Measurements from ENCODE around the gene BCAS3. TPM values are rescaled to one million over a fixed set of nuclear protein-coding genes. Genes with fewer than 3 reads are reported as not detected.
"Not testable (repeated sequence)": the region's sequence is repeated elsewhere in the genome, so short reads cannot be mapped to it uniquely, and the experiment has no call there.

The BCAS3 gene
- total RNA-seq, 1 donor from 2014 or later: 17.1 TPM

DNA sequence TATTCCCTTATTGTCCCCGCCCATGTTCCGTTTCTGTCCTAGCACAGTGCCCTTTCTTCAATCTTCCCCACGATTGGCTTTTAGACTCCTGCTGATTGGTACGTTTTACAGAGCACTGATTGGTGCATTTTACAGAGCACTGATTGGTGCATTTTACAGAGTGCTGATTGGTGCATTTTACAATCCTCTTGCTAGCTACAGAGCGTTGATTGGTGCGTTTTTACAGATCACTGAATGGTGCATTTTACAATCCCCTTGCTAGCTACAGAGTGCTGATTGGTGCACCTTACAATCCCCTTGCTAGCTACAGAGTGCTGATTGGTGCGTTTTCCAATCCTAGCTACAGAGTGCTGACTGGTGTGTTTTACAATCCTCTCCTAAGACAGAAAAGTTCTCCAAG is 3.0 kb upstream of the BCAS3 start:
- not testable (repeated sequence) for DNase-seq (ENCODE audit: low read depth, low spot score)

DNA sequence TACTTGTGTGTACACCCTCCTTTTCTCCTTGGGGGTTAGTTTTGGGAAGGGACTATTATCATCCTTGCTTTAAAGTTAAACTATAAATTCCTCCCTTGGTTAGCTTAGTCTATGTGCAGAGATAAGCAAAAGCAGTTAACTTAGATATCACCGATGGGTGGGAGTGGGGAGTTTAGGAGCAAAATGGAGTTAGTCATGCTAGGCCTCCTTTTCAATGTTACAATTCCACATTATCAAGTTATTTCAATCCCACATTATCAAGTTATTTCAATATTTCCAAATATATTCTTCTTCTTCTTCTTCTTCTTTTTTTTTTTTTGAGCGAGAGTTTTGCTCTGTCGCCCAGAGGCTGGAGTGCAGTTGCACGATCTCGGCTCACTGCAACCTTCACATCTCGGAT is 1.7 kb upstream of the BCAS3 start:
- DNase-seq (ENCODE audit: low read depth, low spot score): no peak

DNA sequence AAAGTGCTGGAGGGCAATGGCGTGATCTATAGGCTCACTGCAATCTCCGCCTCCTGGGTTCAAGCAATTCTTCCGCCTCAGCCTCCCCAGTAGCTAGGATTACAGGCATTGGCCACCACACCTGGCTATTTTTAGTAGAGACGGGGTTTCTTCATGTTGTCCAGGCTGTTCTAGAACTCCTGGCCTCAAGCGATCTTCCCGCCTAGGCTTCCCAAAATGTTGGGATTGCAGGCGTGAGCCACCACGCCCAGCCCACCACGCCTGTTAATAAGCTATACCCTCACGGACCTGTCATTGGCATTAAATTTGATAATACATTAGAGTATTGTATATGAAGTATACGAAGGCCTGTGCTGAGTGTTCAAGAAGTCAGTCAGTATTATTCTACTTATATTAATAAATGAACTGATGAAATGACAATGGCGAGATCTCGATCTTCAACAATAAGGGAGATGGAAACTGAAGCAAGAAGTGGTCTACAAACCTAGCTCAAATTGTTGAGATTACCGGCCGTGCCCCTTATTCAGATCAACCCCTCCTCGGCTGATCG is 818 bp upstream of the BCAS3 start:
- DNase-seq (ENCODE audit: low read depth, low spot score): no peak

DNA sequence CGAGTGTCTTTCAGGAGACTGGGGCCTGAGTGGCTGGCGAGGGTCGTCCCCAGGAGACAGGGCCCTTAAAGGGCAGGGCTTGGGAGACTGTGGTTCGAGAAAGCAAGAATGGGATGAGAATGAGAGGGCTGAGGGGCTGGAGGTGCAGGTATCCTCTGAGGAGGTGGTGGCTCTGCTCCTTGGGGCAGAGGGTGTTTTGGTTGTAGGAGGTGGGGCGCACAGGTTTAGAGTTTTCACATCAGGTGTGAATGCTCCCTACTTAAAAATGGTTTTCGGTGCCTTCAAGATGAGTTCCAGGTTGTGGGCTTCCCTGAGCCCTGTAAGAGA is 430 bp downstream of the BCAS3 start:
- DNase-seq (ENCODE audit: low read depth, low spot score): no peak

DNA sequence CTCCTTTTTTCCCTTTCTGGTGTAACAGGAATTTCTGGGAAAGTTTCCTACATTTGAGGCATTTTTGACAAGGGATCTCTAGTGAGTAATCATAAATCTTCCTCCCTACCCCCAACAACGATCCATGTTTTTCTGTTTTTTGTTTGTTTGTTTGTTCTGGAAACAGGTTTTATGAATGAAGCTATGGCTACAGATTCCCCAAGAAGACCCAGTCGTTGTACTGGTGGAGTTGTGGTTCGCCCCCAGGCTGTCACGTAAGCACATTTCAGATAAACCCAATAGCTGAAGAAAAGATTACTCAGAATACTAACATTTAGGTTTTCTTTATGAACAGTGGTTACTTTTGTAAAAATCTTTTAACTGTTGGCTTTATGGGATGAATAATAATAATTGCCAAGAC is 1.6 kb downstream of the BCAS3 start:
- no peak for DNase-seq (ENCODE audit: low read depth, low spot score)

DNA sequence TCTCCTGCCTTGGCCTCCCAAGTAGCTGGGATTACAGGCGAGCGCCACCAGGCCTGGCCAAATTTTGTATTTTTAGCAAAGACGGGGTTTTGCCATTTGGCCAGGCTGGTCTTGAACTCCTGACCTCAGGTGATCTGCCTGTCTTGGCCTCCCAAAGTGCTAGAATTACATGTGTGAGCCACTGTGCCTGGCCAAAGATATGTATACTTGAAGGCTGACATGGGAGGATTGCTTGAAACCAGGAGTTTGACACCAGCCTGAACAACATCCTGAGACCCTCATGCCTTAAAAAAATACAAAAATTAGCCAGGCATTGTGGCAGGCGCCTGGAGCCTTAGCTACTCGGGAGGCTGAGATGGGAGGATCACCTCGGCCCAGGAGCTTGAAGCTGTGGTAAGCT is 3.1 kb downstream of the BCAS3 start:
- no peak for DNase-seq (ENCODE audit: low read depth, low spot score)

DNA sequence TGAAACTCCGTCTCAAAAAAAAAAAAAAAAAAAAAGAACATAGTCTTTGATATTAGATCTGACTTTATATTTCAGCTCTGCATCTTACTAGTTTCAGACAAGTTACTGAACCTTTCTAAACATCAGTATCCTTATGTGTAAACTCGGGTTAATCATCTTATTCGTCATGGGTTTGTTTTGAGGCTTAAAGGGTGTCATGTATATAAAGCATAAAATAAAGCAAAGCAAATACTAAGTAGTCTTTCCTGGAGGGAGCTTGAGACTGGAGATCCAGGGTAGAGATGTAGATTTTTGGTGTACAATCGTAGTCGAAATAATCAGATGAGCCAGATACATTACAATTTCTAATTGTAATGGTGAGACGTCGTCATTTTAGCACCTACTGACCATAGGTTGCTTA is 7.8 kb downstream of the BCAS3 start:
- DNase-seq (ENCODE audit: low read depth, low spot score): no peak

DNA sequence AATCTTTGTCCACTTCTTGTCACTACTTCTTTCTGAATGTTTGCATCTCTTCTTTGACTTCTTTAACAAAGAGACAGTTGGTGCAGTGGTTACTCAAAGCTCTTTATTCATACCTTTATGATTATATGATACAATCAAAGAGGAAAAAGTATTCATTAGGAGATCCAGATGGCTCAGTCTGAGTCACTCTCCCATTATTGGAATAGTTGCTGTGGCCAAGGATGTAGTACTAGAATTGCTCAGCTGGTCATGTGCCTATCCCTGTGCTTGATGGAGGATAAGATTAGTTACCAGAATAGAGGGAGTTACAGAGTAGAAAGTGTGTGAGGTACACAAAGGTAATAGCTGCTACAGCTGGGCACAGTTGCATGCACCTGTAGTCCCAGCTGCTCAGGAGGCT is 18.3 kb downstream of the BCAS3 start:
- DNase-seq (ENCODE audit: low read depth, low spot score): no peak

DNA sequence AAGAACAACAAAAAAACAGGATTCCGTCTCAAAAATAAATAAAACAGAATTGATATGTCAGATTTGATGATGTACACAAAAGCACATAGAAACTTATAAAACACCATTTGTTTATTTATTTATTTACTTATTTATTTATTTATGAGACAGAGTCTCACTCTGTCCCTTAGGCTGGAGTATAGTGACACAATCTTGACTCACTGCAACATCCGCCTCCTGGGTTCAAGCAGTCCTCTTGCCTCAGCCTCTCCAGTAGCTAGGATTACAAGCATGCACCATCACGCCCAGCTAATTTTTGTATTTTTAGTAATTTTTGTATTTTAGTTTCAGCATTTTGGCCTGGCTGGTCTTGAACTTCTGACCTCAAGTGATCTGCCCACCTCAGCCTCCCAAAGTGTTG is 21.4 kb downstream of the BCAS3 start:
- no peak for DNase-seq (ENCODE audit: low read depth, low spot score)

DNA sequence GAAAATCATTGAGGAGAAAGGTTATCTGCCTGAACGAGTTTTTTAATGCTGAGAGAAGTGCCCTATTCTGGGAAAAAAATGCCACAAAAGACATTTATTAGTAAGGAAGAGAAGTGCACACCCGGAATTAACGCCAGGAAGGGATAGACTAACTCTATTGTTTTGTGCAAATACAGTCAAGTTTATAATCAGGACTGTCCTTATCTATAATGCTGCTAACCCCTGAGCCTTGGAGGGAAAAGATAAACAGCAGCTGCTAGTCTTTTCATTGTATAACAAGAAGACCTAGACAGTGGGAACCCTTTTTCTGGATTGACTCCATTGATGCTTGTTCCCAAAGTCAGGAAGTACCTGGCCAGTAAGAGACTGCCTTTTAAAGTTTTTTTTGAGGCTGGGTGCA is 26.5 kb downstream of the BCAS3 start:
- DNase-seq (ENCODE audit: low read depth, low spot score): peak; percentile 32

DNA sequence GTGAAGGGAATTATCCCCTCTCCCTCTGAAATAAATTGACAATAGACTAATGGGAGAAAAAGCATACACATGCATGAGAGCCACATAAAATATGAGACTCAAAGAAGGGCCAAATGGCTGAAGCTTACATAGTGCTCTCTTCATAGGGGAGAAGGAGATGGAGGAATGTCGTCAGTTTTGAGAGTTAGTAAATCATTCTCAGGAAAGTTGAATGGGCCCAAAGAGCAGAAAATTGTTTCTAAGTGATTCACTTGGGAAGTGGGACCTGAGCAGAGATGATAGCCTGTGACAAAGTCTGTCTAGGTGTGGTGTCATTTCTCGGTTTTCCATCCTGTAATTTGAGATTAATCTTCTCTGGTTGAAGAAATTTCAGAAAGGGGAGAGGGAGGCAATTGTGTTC is 35.0 kb downstream of the BCAS3 start:
- no peak for DNase-seq (ENCODE audit: low read depth, low spot score)

DNA sequence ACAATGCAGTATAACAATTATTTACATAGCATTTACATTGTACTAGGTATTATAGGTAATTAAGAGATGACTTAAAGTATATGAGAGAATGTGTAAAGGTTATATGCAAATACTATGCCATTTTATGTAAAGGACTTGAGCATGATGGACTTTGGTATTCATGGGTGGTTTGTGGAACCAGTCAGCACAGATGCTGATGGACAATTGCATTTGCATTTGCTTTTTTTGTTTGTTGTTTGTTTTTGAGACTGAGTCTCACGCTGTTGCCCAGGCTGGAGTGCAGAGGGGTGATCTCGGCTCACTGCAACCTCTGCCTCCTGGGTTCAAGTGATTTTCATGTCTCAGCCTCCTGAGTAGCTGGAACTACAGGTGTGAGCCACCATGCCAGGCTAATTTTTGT is 36.0 kb downstream of the BCAS3 start:
- DNase-seq (ENCODE audit: low read depth, low spot score): no peak

DNA sequence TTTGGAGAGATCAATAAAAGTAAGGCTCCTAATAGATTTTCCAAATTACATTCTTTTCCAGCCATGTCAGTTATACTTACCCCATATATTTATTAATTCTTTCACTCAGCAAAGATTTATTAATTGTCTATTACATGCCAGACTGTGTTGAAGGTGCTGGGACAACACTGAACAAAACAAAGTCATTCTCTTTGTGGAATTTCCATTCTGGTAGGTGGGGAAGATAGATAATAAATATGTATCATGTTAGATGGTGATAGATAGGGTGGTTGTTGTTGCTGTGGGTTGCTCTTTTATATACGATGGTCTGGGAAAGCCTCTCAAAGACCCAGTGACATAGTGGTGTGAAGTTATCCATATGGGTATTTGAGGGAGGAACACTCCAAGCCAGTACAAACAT is 39.1 kb downstream of the BCAS3 start:
- DNase-seq (ENCODE audit: low read depth, low spot score): no peak

DNA sequence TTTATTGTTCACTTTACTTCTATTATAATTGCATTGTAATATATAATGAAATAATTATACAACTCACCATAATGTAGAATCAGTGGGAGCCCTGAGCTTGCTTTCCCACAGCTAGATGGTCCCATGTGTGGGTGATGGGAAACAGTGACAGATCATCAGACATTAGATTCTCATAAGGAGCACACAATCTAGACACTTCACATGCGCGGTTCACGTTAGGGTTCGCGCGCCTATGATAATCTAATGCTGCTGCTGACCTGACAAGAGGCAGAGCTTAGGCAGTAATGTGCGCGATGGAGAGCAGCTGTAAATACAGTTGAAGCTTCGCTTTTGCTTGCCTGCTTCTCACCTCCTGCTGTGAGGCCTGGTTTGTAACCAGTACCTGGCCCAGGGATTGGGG is 40.2 kb downstream of the BCAS3 start:
- no peak for DNase-seq (ENCODE audit: low read depth, low spot score)

DNA sequence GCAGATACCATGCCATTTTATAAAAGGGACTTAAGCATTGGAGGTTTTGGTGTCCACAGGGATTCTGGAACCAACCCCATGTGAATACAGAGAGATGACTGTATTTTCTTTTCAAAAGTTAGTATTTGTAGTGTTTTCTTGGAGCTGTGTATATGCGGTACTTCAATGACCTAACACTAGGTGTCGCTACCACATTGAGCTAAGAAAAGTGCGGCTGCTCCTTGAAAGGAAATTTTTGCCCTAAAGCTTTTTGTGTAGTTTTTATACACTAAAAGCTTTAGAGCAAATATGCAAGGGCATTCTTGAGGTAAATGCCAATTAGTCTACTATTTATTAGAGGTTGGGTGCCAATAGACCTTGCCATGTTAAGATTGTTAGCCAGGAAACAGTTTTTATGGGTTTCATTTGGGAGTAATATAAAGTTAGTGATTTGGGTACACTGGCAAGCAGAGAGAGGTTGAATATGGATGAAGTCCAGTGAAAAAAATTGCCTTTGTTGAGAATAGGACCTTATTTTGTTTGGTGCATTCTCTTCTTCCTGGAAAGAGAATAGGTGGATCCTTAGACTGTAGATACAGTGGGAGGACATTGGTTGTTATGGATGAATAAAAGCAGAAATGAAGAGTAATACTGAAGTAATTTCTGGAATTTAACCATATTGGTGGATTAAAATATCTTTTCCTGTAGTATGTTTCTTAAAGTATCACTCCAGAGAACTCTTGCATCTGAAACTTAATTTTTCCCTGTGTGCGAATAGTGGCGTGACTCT is 43.3 kb downstream of the BCAS3 start:
- peak; percentile 35 for DNase-seq (ENCODE audit: low read depth, low spot score)

DNA sequence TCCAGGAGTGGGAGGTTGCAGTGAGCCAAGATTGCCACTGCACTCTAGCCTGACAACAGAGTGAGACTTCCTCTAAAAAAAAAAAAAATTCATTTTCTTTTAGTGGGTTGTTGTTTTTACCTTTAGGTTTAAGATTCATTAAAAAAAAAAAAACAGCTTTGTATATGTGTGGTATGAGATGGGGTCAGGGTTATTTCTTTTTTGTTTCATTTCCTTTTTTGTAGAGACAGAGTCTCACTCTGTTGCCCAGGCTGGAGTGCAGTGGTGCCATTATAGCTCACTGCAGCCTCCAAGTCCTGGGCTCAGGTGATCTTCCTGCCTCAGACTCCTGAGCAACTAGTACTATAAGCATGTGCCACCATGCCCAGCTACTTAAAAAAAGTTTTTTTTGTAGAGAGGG is 47.0 kb downstream of the BCAS3 start:
- no peak for DNase-seq (ENCODE audit: low read depth, low spot score)

DNA sequence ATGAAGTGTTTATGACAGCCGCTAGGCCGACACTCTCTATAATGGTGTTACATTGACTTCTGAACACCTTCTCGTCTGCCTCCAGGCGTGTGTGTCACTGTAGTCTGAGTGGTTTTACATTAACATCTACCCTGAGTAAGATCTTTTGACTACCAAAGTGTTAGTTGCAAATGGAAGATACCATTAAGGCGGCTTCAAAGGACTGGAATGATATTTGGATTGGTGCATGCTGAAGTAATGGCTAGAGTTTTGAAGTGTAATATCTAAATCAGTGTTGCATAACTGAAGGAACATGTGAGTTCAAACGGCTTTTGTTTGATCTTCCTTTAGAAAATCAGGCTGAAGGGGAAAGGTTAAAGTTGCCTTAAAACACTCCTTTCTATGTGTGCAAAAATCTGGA is 52.2 kb downstream of the BCAS3 start:
- DNase-seq (ENCODE audit: low read depth, low spot score): no peak

DNA sequence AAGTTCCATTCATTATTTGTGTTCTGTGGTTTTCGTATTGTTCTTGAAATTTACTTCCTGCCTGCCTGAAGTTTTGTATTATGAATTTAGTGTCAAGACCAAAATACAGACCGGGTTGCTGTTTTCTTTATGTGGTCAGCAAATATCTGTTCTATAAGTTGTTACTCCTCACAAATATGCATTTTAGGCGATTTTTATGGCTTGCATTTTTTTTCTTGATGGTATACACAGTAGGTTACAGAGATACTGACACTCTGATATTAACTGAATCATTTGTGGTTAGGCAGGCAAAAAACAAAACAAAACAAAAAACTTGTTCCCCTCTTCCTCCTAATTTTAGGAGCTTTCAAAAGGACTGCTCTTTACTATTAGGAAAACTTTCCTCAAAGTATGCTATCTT is 52.6 kb downstream of the BCAS3 start:
- no peak for DNase-seq (ENCODE audit: low read depth, low spot score)

DNA sequence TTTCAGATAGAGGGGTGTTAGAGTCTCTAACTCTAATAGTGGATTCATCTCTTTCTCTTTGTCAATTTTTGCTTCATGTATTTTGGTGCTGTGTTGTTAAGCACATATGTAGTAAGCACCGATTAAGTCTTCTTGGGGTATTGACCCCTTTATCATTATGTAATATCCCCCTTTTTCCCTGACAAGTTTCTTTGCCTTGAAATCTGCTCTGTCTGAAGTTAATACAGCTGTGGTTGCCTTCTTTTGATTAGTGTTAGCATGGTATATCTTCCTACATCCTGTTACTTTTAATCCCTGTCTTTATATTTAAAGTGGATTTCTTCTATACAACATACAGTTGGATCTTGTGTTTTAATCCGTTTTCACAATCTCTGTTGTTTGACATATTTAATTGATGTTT is 60.6 kb downstream of the BCAS3 start:
- DNase-seq (ENCODE audit: low read depth, low spot score): no peak

DNA sequence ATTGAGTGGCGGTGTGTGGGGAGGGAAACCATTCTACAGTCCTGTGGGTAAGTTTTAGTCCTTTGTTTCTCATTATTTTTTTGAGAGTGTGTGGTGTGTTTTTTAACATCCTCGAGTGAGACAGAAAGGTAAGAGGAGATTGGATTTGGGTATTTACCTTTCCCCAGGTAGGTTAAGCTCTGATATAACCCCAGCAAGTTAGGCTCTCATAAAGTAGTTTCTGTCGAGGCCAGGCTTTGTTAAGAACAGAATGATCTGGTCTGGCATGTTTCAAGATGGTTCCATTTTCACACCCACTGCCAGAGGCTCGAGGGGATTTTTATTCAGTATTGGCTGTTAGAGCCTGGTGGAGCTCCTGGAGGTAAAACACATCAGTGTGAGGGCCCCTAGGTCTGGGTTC is 62.9 kb downstream of the BCAS3 start:
- no peak for DNase-seq (ENCODE audit: low read depth, low spot score)

DNA sequence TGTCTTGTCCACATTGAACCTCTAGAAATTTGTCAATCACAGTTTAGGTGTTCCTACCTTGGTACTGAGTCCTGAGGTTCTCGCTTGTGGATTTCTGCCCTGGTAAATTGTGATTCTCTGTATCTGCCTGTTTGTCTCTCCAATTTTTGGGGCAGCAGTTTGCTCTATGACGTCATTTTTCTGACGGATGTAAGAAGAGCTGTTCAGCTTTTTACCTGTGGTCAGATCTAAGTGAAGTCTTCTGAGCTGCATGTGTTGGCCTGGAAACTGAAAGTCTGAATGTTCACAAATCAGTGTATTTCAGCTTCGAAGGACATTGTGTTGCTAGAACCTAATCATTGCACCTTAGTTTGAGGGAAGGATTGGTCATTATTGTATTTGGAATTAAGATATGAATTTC is 63.4 kb downstream of the BCAS3 start:
- DNase-seq (ENCODE audit: low read depth, low spot score): no peak

DNA sequence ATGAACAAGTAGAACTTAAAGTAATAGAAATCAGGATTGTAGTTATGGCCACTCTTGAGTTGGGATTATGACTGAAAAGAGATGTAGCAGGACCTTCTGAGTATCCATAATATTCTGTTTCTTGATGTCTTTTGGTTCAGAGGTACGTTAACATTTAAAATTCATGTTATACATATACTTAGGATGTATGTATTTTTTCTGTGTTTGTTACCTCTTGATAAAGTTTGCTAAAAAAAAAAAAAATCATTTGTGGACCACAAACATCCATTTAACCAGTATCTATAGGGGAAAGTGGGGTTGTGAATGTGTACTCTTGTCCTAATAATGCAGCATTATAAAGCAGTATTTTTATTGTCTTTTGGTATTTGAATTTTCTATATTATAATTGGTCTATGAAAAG is 65.6 kb downstream of the BCAS3 start:
- no peak for DNase-seq (ENCODE audit: low read depth, low spot score)

DNA sequence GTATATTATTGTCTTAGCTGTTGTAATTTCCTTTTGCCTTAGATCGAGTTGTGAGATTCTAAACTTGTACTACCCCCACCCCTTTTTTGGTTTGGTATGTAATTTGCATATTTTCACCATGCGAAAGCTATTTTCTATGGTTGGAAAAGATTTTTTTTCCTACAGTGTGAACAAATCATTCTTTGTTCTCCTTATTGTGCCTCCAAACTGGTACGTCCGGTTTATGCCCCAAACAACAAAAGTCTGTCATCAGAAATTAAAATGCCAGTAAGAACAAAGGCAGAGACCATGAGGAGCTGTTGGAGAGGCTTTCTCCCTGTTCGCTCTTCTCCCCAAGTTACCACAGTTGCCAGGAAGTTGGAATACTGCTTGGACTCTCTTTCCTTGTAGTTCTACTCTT is 66.1 kb downstream of the BCAS3 start:
- DNase-seq (ENCODE audit: low read depth, low spot score): no peak

Data from pulmonary artery endothelial cell (primary cell).